Superior temporal gyrus (tissue), 1 donor: ENCODE data around the gene GMPR.
"Not testable (repeated sequence)": the region's sequence is repeated elsewhere in the genome, so short reads cannot be mapped to it uniquely, and the experiment has no call there.

Experiments
- DNase-seq: peaks from one replicate; pipeline ENCODE4 v3.0.0-alpha.2; 2016; ENCODE audit errors: extremely low spot score

Gene GMPR

DNA sequence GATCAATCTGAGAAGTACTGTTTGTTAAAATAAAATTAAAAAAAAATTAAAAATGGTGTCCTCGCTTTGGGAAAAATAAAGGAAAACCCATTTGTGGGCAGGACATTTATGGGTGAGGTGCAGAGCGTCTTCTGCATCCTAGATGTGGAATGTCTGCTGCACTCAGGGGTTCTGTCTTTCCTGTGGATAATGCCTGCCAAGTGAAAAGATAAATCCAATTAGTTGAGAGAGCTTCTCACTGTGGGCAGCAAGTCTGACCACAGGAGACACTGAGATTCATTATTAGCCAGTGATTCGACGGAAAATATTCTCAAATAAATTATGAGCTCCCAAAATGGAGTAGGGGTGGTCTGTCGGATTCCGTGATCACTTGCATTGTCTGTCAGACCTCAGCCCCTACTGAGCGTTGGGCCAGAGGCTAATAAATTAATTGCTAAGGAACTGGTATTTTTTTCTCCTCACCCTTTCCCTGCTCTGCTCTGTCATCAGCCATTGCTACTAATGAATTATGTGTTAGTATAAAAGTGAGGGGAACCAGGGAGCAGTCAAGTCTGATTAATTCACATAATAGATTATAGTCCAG, 10.0 kb downstream of the GMPR start:
- no peak for DNase-seq

DNA sequence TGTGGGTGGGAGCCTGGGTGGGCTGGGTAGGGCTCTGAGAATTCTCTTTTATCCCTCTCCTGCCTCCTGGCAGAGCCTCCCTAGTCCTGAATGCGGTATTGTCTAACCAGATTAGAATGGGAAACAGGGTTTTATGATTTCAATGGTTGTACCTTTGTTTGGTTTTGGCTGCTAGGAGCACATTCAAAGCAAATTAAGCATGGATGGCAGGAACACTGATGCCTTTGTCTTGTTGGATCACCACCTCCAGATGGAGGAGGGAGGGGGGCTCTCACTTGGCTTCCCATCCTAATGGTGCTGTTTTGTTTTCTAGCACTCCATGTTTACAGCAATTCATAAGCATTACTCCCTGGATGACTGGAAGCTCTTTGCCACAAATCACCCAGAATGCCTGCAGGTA, 11.6 kb downstream of the GMPR start:
- DNase-seq = no peak

- no peak for DNase-seq
These were observed 13.3 kb downstream of the GMPR start for GRCh38 chr6:16251706-16252105.

DNA sequence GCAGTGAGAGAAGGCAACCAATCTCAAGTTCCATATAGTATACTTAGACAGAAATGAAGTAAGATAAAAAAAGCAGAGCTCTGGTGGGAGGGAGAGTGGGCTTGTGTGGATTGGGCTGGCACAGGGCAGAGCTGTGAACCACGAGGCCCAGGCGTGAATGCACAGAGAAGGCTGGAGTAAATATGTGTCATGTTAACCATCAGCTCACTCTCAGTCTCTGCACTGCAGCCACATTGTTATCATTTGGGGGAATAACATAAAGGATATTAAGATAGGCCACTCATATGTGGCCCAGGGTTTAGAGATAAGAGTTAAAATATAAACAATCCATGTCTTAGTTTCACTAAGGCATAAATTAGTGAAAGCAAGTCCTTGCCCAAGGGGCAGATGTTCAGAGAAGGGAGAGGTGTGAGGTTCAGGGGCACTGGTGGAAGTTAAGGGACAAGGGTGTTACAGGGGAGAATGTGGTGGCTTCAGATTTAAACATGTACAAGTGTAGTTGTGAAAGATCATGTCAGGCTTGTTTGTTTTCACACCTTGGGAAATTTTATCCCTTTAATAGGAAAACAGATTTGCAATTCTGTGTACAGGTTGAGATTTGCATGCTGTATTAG, 14.4 kb downstream of the GMPR start:
- DNase-seq = no peak

GRCh38 chr6:16253399-16254144, 15.2 kb downstream of the GMPR start:
- no peak for DNase-seq

DNA sequence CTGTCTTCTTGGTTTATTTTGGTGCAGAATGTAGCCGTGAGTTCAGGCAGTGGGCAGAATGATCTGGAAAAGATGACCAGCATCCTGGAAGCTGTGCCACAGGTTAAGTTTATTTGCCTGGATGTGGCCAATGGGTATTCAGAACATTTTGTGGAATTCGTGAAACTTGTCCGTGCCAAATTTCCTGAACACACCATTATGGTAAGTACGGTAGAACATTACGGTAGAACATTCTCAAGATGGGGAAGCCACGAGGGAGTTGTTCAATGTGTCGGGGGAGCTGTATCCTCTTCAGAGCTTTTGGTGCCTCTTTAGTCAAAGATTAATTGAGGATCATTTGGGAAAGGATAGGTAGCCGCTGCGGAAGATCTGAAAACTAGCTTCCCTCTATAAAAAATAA, 16.1 kb downstream of the GMPR start:
- DNase-seq = no peak

DNA sequence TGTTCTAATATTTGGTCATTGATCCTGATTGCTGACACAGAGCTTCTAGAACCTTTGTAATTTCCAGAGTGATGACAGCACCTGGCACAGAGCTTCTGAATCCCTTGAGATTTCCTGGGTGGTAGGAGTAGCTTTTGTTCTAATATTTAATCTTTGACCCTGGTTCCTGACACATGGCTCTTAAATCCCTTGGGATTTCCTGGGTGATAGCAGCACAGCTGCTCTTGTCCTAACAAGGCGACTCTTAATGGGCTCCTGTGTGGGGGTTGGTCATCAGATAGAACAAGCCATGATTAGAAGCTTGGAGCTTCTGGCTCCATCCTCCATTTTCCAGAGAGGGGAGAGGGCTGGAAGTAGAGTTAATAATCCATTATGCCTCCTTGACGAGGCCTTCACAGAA, 18.4 kb downstream of the GMPR start:
- DNase-seq = no peak

DNA sequence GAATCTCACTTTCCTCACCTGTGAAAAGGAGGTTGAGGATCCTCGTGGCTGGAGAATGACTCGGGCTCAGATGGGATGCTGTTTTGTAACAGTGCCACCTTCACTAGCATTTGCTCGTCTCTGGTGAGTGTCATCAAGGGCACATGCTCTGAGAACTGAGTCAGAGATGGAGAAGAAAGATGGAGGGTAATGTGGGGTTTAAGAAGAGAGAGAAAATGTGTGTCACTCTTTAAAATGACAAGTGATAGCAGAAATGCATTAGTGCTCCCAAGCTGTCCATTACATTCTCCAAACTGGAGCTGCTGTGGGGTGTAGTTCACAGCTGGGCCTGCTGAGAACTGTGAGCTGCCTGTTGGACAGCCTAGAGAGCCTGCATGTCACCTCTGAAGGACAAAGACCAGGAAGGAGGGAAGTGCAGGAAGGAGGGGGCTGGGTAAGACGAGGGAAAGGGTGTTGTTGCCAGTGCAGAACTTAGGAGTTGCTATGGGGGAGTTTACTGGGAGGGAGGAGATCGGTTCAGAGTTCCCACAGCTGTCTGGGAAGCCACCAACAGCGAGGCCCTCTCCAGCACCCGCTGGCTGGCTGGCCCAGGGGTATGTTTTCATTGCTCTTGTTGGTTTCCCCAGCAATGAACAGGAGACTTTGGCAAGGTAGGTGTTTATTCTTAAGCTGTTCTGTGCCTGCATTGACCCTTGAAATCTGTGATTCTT, 19.8 kb downstream of the GMPR start:
- no peak for DNase-seq

- no peak for DNase-seq
These were observed 20.3 kb downstream of the GMPR start for GRCh38 chr6:16258709-16259075.

- not testable (repeated sequence) for DNase-seq
These were observed 21.2 kb downstream of the GMPR start for GRCh38 chr6:16259604-16260003.

DNA sequence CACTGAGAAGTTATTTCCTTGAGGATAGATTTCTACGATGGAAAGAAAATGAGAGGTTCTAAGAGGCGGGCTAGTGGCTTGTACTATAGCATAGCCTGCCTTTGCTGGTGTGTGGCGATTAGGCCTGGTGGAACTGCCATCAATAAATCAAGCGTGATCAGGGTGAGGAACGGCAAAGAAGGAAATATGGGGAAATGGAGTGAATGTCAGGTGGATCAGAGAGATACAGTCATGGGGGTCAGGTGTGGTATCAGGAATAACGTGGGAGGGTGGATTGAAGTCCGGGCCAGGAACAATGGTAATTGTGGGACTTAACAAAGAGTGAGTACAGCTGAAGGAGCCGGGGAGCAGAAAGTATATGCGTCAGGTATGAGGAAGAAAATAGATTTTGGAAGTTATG, 22.2 kb downstream of the GMPR start:
- not testable (repeated sequence) for DNase-seq

GRCh38 chr6:16262773-16263172, 24.4 kb downstream of the GMPR start:
- DNase-seq = not testable (repeated sequence)

- not testable (repeated sequence) for DNase-seq
These were observed 25.2 kb downstream of the GMPR start for GRCh38 chr6:16263464-16264099.

DNA sequence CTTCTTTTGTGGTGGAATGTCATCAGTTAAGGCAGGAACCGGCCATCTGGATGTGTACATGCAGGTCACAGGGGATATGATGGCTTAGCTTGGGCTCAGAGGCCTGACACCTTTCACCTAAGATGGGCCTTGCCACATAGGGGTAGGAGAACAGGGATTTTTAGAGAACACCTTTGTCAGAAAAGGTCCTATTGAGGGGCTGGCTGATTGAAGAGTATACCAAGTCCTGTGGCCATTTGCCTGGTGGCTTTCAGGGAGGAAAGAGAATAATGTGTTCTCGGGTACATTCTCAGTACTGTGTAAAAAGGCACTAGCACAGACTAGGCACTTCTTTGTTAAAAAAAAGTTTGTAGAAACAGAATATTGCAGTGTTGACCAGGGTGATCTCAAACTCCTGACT, 26.4 kb downstream of the GMPR start:
- DNase-seq = no peak

DNA sequence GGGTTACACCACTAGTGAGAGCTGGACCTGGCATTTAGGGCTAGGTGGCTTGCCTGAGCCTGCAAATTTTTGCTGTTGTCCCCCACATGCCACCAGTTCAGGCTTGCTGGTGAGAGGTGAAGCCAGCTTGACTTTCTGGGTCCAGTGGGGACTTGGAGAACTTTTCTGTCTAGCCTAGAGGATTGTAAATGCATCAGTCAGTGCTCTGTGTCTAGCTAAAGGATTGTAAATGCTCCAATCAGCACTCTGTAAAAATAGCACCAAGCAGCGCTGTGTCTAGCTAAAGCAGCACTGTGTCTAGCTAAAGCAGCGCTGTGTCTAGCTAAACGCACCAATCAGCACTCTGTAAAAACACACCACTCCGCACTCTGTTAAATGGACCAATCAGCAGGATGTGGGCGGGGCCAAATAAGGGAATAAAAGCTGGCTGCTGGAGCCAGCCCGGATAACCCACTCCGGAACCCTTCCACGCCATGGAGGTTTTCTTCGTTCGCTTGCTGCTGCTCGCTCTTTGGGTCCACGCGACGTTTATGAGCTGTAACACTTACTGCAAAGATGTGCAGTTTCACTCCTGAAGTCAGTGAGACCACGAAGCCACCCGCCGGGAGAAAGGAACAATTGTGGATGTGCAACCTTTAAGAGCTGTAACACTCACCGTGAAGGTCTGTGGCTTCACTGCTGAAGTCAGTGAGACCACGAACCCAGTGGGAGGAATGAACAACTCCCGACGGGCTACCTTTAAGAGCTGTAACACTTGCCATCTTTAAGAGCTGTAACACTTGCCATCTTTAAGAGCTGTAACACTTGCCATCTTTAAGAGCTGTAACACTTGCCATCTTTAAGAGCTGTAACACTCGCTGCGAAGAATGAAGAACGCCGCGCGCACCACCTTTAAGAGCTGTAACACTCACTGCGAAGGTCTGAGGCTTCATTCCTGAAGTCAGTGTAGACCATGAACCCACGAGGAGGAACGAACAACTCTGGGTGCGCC, 27.3 kb downstream of the GMPR start:
- no peak for DNase-seq

DNA sequence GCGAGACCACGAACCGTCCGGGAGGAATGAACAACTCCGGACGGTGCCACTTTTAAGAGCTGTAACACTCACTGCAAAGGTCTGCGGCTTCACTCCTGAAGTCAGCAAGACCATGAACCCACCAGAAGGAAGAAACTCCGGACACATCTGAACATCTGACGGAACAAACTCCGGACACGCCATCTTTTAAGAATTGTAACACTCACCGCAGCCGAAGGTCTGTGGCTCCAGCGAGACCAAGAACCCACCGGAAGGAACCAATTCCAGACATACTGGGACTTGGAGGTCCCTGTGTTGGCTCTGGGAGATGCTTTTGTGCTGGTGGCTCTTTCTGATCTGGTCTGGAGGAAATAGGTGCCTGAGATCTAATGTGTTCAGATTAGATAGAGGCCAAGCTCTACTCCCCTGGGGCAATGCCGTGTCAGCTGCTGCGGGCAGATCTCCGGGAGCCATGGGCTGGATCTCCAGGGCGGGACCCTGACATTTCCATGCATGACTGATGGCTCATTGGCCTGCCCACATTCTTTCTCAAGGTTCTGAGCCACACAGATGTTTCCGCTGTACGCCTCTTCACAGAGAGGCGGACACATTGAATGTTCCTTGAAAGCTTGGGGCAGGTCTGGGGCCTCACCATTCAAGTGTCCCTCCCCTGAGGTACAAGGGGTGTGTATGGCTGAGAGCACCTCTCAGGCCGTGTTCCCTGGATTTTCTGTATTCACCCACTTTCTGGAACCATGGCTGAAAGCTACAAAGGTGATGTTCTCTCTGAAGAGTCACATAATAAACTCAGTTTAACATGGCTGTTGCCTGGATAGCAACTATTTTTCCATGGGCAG, 29.3 kb downstream of the GMPR start:
- no peak for DNase-seq

GRCh38 chr6:16269442-16270070, 31.2 kb downstream of the GMPR start:
- DNase-seq = not testable (repeated sequence)

DNA sequence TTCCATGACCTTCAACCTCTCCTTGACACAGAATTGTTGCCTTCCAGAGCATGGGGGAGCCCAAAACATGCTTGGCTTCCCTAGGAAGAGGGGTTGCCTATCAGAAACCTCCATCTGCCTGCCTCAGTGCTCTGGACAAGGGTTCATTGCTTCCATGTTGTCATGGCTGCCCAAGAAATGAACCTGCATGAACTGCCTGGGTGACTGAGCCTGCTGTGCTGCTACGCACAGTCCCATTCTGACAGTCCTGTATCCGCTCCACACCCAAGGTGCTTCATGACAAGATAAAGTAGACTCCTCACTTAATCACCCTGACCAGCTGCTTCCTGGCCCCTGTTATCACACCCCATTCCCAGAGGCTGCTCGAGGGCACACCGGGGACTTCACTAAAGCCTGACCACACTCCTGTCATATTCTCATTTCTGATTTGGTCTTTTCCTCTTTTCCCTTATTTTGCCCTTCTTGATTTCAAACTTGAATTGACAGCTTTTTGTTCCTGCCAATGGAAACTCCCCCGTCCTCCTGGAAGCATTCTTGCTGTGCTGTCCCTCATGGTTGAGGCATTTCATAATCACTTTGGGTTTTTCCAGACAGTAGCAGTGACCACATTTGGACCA, 31.9 kb downstream of the GMPR start:
- DNase-seq = no peak

DNA sequence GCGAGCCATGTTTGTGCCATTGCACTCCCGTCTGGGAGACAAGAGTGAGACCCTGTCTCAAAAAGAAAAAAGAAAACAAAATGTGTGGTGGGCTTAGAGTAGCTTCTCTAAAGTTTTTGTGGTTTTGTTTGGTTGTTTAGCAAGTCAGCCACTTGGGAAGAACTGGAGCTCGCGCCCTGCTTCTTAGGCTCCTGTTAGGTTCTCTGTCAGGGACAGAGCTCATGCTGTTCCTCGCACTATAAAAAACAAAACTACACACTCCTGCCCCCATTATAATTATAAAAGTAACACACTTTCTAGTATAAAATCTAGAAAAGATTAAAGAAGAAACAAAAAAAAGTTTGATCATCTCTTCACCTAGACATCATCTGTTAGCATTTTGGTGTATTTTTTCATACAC, 33.0 kb downstream of the GMPR start:
- no peak for DNase-seq
